ENCODE data around the gene TRIM28.

GRCh38 chr19:58569191-58569942 lies 25.5 kb downstream of the TRIM28 start:
- TF ChIP-seq POLR2AphosphoS5 (IDR thresholded peaks at IDR 0.05; ENCODE audit: low read depth, low read length): no peak
- TF ChIP-seq POLR2A (IDR thresholded peaks at IDR 0.05; ENCODE audit: low read depth, low read length): no peak
- TF ChIP-seq TAF1 (IDR thresholded peaks at IDR 0.05; ENCODE audit: borderline replicate concordance, low read depth, low read length): no peak

Data from GM12892 (cell line).